DOHH2 (cell line): ENCODE measurements around the gene AIP.
"Not testable (repeated sequence)": the region's sequence is repeated elsewhere in the genome, so short reads cannot be mapped to it uniquely, and the experiment has no call there.

Experiments used
- H3F3A ChIP-seq: fragments of 200-600 bp; sonication (generic), shearing (Covaris generic); 2 replicates; pipeline ENCODE4 v1.6.0; 2016; ENCODE audit warnings: antibody characterized with exemption, mild to moderate bottlenecking; ENCODE audit not compliant: control insufficient read depth, insufficient read depth
- H3K27ac ChIP-seq: fragments of 200-600 bp; sonication (generic); 2 replicates; pipeline ENCODE4 v1.5.1; 2014; ENCODE audit warnings: low read depth, mild to moderate bottlenecking, low read length, moderate library complexity
- H3K27me3 ChIP-seq: fragments of 200-600 bp; sonication (generic); 2 replicates; pipeline ENCODE4 v1.6.1; 2014; ENCODE audit warnings: mild to moderate bottlenecking, low read length, mixed read lengths; ENCODE audit not compliant: control insufficient read depth
- H3K36me3 ChIP-seq: fragments of 200-600 bp; sonication (generic); 2 replicates; pipeline ENCODE4 v1.6.1; 2014; ENCODE audit warnings: mild to moderate bottlenecking, low read length, moderate library complexity, mixed read lengths; ENCODE audit not compliant: control insufficient read depth
- H3K4me1 ChIP-seq: fragments of 200-600 bp; sonication (generic); 2 replicates; pipeline ENCODE4 v1.6.1; 2014; ENCODE audit warnings: mild to moderate bottlenecking, low read length, mixed read lengths; ENCODE audit not compliant: control insufficient read depth
- H3K4me2 ChIP-seq: fragments of 200-600 bp; sonication (generic); 2 replicates; pipeline ENCODE4 v1.6.0; 2014; ENCODE audit warnings: mild to moderate bottlenecking, low read length, moderate library complexity
- H3K4me3 ChIP-seq: fragments of 200-600 bp; sonication (generic); 2 replicates; pipeline ENCODE4 v1.5.1; 2014; ENCODE audit warnings: mild to moderate bottlenecking, low read length, mixed read lengths
- H3K79me2 ChIP-seq: fragments of 200-600 bp; sonication (generic); 2 replicates; pipeline ENCODE4 v1.6.1; 2014; ENCODE audit warnings: mild to moderate bottlenecking, low read length, mixed read lengths; ENCODE audit not compliant: control insufficient read depth
- H3K9me2 ChIP-seq: fragments of 200-600 bp; sonication (generic); replicated peaks from 2 replicates; pipeline ENCODE4 v1.6.1; 2014; ENCODE audit warnings: mild to moderate bottlenecking, low read length, mixed read lengths; ENCODE audit not compliant: control insufficient read depth
- H3K9me3 ChIP-seq: fragments of 200-600 bp; sonication (generic); 2 replicates; pipeline ENCODE4 v1.6.1; 2014; ENCODE audit warnings: antibody characterized with exemption, low read length, mixed read lengths; ENCODE audit not compliant: control insufficient read depth, insufficient read depth
- H4K20me1 ChIP-seq: fragments of 200-600 bp; sonication (generic); 2 replicates; pipeline ENCODE4 v1.6.0; 2014; ENCODE audit warnings: low read depth, mild to moderate bottlenecking, antibody characterized with exemption, low read length, moderate library complexity; ENCODE audit not compliant: control insufficient read depth, insufficient read depth
- CTCF ChIP-seq: fragments of 200-600 bp; sonication (generic); IDR thresholded peaks from one replicate; pipeline ENCODE4 v1.5.1; 2014; ENCODE audit warnings: antibody characterized with exemption, mild to moderate bottlenecking, low read depth, low read length; ENCODE audit not compliant: poor library complexity, severe bottlenecking
- EZH2phosphoT487 ChIP-seq: fragments of 200-600 bp; sonication (generic); IDR thresholded peaks from 2 replicates; pipeline ENCODE4 v1.6.1; 2017; ENCODE audit warnings: borderline replicate concordance, mild to moderate bottlenecking, antibody characterized with exemption, low read length, moderate library complexity, mixed read lengths

AIP gene

DNA sequence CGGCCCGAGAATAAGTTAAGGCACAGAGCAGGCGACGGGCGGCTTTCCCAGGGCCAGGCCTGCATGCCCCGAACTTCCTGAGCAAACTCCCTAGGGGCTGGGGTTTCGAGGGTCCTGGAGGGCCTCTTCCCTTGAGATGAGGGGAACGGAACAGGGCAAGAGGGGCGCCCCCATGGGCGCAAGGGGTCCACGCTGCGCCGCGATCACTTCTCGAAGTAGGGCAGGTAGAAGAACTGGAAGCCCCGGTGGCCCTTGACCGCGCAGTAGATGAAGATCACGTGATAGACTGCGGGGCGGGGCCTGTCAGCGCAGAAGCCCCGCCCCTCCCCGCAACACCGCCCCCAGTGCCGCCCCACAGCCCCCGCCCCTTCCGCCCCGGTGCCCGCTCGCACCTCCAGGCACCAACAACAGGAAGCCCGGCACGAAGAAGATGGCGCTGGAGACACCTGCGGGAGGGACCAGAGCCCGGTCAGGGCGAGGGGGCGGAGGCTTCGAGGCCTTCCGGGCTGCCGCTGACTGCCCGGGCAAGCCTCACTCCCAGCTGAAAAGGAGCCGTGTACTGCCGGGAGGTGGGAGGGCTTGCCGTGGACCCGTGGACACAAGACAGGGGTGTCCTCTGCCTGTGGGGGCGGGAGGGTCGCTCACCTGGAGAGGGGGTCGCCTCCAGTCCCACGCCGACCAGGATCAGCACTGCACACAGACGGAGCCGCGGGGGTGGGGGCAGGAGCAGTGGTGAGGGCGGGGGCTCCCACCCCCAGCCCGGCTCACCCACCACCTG, 18.2 kb upstream of the AIP start:
- Histone ChIP-seq H4K20me1 (no peaks in the 10 kb centered on the region), H3K4me2 (peak overlapping the region; percentile 96), H3F3A (peaks cover 22% of the 10 kb centered on the region), H3K4me3 (peak overlapping the region; percentile 81), H3K36me3 (peaks cover 21% of the 10 kb centered on the region), H3K27me3 (no peaks in the 10 kb centered on the region), H3K9me2 (no peaks in the 10 kb centered on the region), H3K9me3 (no peaks in the 10 kb centered on the region), H3K4me1 (peaks cover 70% of the 10 kb centered on the region), H3K27ac (peak overlapping the region; percentile 65), H3K79me2 (peaks cover 28% of the 10 kb centered on the region)
- no peak for TF ChIP-seq EZH2phosphoT487
- no peak for TF ChIP-seq CTCF

DNA sequence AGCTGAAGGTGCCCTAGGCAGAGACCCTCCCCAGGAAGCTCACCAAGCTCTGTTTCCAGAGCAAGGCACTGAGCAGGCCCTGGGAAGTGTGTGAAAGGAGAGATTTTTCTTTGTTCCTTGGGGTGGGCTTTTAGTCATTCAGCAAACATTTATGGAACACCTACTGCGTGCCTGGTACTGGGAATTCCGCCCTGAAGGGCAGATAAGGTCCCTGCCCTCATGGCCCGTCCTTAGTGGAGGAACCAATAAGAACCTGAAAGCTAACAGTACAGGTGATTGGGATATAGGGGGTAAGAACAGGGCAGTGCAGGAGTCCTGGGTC, 17.7 kb upstream of the AIP start:
- H3K4me1 ChIP-seq, result peaks cover 69% of the 10 kb centered on the region
- peak overlapping the region; percentile 65 for H3K27ac ChIP-seq
- peaks cover 28% of the 10 kb centered on the region for H3K79me2 ChIP-seq

GRCh38 chr11:67465530-67465929, 17.3 kb upstream of the AIP start:
- Histone ChIP-seq H3K36me3 (peaks cover 21% of the 10 kb centered on the region), H3K4me1 (peaks cover 69% of the 10 kb centered on the region), H3K27ac (peak overlapping the region; percentile 65), H3K4me2 (peak overlapping the region; percentile 96), H3K4me3 (peak overlapping the region; percentile 81), H3K79me2 (peaks cover 28% of the 10 kb centered on the region), H3F3A (peaks cover 13% of the 10 kb centered on the region)
- H4K20me1 ChIP-seq, H3K9me3 ChIP-seq, H3K27me3 ChIP-seq, H3K9me2 ChIP-seq: not testable (repeated sequence)

More for the DNA sequence above, 17.7 kb upstream of the AIP start:
- peak overlapping the region; percentile 96 for H3K4me2 ChIP-seq
- peaks cover 17% of the 10 kb centered on the region for H3F3A ChIP-seq
- H3K27me3 ChIP-seq, result no peaks in the 10 kb centered on the region
- no peaks in the 10 kb centered on the region for H3K9me2 ChIP-seq
- TF ChIP-seq CTCF (no peak), EZH2phosphoT487 (no peak)
- H4K20me1 ChIP-seq, result no peaks in the 10 kb centered on the region
- peaks cover 21% of the 10 kb centered on the region for H3K36me3 ChIP-seq
- H3K4me3 ChIP-seq, result peak overlapping the region; percentile 81
- H3K9me3 ChIP-seq, result no peaks in the 10 kb centered on the region

DNA sequence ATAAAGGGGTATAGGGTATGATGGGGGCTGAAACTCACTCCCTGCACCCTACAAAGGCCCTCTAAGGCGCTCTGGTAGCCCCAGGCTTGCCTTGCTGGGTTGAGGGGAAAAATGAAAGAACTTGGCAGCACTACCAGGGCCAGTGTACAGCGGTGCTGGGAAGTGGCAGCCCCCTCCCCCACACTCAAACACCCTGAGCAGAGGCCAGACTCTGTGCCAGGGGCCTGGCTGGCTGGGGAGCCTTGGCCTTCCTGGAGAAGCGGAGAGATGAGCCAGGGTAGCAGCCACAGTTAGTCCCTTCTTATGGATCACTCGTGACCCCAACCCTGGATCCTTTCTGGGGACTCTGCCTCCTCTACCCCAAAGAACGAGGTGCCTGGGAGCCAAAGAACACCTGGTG, 16.5 kb upstream of the AIP start:
- Histone ChIP-seq H4K20me1 (no peaks in the 10 kb centered on the region), H3K4me2 (peak overlapping the region; percentile 95), H3K27me3 (no peaks in the 10 kb centered on the region), H3K79me2 (peaks cover 28% of the 10 kb centered on the region), H3K36me3 (peaks cover 21% of the 10 kb centered on the region), H3K4me1 (peaks cover 66% of the 10 kb centered on the region), H3K9me2 (no peaks in the 10 kb centered on the region), H3K9me3 (no peaks in the 10 kb centered on the region), H3F3A (peaks cover 7% of the 10 kb centered on the region), H3K27ac (peak overlapping the region; percentile 35), H3K4me3 (no peak overlapping the region)
- TF ChIP-seq EZH2phosphoT487 (no peak), CTCF (no peak)
